PC-9 (cell line): ENCODE data around the gene UBE2R2. TPM values are rescaled to one million over a fixed set of nuclear protein-coding genes. Genes with fewer than 3 reads are reported as not detected.

Source experiments
- BruUV-seq: library from RNA; stranded (reverse); fragments of 400-500 nt; replicated peaks from 2 replicates; lab custom pipeline; 2021; lab: Mats Ljungman, UMichigan
- CTCF ChIA-PET: fragments of 300-600 bp; sonication (Branson Sonifier 250); formaldehyde crosslinking; loops from one replicate; lab custom pipeline; 2022; ENCODE audit warnings: antibody characterized with exemption; lab: Charles Lee
- POLR2A ChIA-PET: fragments of 300-600 bp; sonication (Branson Sonifier 250); formaldehyde crosslinking; loops from one replicate; lab custom pipeline; 2022; ENCODE audit warnings: antibody characterized with exemption; ENCODE audit not compliant: unreplicated experiment; lab: Charles Lee
- DNase-seq, 2 experiments: peaks; one replicate each; pipeline versions ENCODE4 v3.0.0 to v3.0.0-alpha.2; 2015 to 2022; ENCODE audit warnings: mixed read lengths in 1 of 2
- H2AFZ ChIP-seq: fragments of 200-600 bp; sonication (generic); 2 replicates; pipeline ENCODE4 v1.8.1; 2017; ENCODE audit warnings: antibody characterized with exemption
- H3F3A ChIP-seq: fragments of 200-600 bp; sonication (generic); 2 replicates; pipeline ENCODE4 v1.8.1; 2017; ENCODE audit warnings: antibody characterized with exemption, mild to moderate bottlenecking, low read depth; ENCODE audit not compliant: insufficient read depth
- H3K27ac ChIP-seq: fragments of 200-600 bp; sonication (generic); 2 replicates; pipeline ENCODE4 v1.6.1; 2016; ENCODE audit warnings: mixed run types
- H3K27me3 ChIP-seq: fragments of 200-600 bp; sonication (generic); 2 replicates; pipeline ENCODE4 v1.6.1; 2016; ENCODE audit warnings: low read depth, mixed run types; ENCODE audit not compliant: insufficient read depth
- H3K36me3 ChIP-seq: fragments of 200-600 bp; sonication (generic); 2 replicates; pipeline ENCODE4 v1.6.1; 2016; ENCODE audit warnings: low read depth, mixed run types
- H3K4me1 ChIP-seq: fragments of 200-600 bp; sonication (generic); replicated peaks from 2 replicates; pipeline ENCODE4 v1.6.1; 2016; ENCODE audit warnings: mixed run types; ENCODE audit not compliant: insufficient read depth
- H3K4me2 ChIP-seq: fragments of 200-600 bp; sonication (generic); 2 replicates; pipeline ENCODE4 v1.6.1; 2017; ENCODE audit warnings: mixed run types
- H3K4me3 ChIP-seq: fragments of 200-600 bp; sonication (generic); 2 replicates; pipeline ENCODE4 v1.6.1; 2016; ENCODE audit warnings: mixed run types
- H3K79me2 ChIP-seq: fragments of 200-600 bp; sonication (generic); 2 replicates; pipeline ENCODE4 v1.6.1; 2017; ENCODE audit warnings: low read depth, mixed run types
- H3K9me2 ChIP-seq: fragments of 200-600 bp; sonication (generic); 2 replicates; pipeline ENCODE4 v1.8.1; 2017; ENCODE audit warnings: mild to moderate bottlenecking; ENCODE audit not compliant: insufficient read depth
- H3K9me3 ChIP-seq: fragments of 200-600 bp; sonication (generic); 2 replicates; pipeline ENCODE4 v1.8.1; 2016; ENCODE audit warnings: low read depth; ENCODE audit not compliant: insufficient read depth
- H4K20me1 ChIP-seq: fragments of 200-600 bp; sonication (generic); 2 replicates; pipeline ENCODE4 v1.8.1; 2017; ENCODE audit not compliant: insufficient read depth
- CTCF ChIP-seq: fragments of 200-600 bp; sonication (generic); conservative IDR thresholded peaks from 2 replicates; pipeline ENCODE4 v1.6.1; 2017; ENCODE audit warnings: mixed run types, antibody characterized with exemption, mild to moderate bottlenecking, moderate library complexity
- EZH2 ChIP-seq: fragments of 200-600 bp; sonication (generic); IDR thresholded peaks from 2 replicates; pipeline ENCODE4 v1.8.0; 2017; ENCODE audit warnings: antibody characterized with exemption, low read depth
- intact Hi-C: fragments of 100-400 bp; cut with micrococcal nuclease; formaldehyde crosslinking; loops from one replicate; pipeline ENCODE4 v1.10.0; 2022; ENCODE audit not compliant: unreplicated experiment
- total RNA-seq: library from RNA; stranded (reverse); gene quantifications from 2 replicates; pipeline ENCODE4 v1.2.3, GENCODE V29; 2021

The UBE2R2 gene
- total RNA-seq, 1 experiment from 2014 or later = 38.9 TPM

GRCh38 chr9:33781736-33782135, 35.2 kb upstream of the UBE2R2 start:
- no peaks in the 10 kb centered on the region for H4K20me1 ChIP-seq

GRCh38 chr9:33782395-33783152, 34.4 kb upstream of the UBE2R2 start:
- Histone ChIP-seq H3K4me2 (no peak overlapping the region), H3K4me3 (no peak overlapping the region), H3K27ac (peak overlapping the region; percentile 20; the same call in 1 of the 2 replicates), H3K4me1 (peaks cover 42% of the 10 kb centered on the region), H3K27me3 (no peaks in the 10 kb centered on the region), H3F3A (peaks cover 19% of the 10 kb centered on the region), H3K9me2 (no peaks in the 10 kb centered on the region), H3K36me3 (no peaks in the 10 kb centered on the region), H4K20me1 (no peaks in the 10 kb centered on the region), H2AFZ (no peak overlapping the region), H3K9me3 (no peaks in the 10 kb centered on the region; the same call in 1 of the 2 replicates), H3K79me2 (peaks cover 13% of the 10 kb centered on the region; the same call in 1 of the 2 replicates)
- POLR2A ChIA-PET = interaction anchor here (0.6 kb wide), 1 partner anchor 51 kb away, joined by 4 read pairs; no protein-coding TSS in a partner anchor
- DNase-seq = no peak
- CTCF ChIA-PET = interaction anchor here (0.6 kb wide), 2 partner anchors 64 to 234 kb away, joined by 3 read pairs; no protein-coding TSS in a partner anchor
- BruUV-seq = no TSS peak
- intact Hi-C loops = no loop called here
- no peak for TF ChIP-seq CTCF
- no peak for TF ChIP-seq EZH2

More at GRCh38 chr9:33781736-33782135, 35.2 kb upstream of the UBE2R2 start:
- intact Hi-C loops = no loop called here
- no peak overlapping the region for H2AFZ ChIP-seq
- peaks cover 13% of the 10 kb centered on the region; the same call in 1 of the 2 replicates for H3K79me2 ChIP-seq
- H3K9me2 ChIP-seq = no peaks in the 10 kb centered on the region
- no peak overlapping the region for H3K27ac ChIP-seq
- no peaks in the 10 kb centered on the region for H3K27me3 ChIP-seq
- H3K4me2 ChIP-seq = no peak overlapping the region
- POLR2A ChIA-PET = no interaction called here
- peaks cover 42% of the 10 kb centered on the region for H3K4me1 ChIP-seq
- H3F3A ChIP-seq = peaks cover 19% of the 10 kb centered on the region
- no peaks in the 10 kb centered on the region; the same call in 1 of the 2 replicates for H3K9me3 ChIP-seq
- no peak overlapping the region for H3K4me3 ChIP-seq
- no peaks in the 10 kb centered on the region for H3K36me3 ChIP-seq
- TF ChIP-seq EZH2 (no peak), CTCF (no peak)
- CTCF ChIA-PET = no interaction called here
- no TSS peak for BruUV-seq
- no peak for DNase-seq

DNA sequence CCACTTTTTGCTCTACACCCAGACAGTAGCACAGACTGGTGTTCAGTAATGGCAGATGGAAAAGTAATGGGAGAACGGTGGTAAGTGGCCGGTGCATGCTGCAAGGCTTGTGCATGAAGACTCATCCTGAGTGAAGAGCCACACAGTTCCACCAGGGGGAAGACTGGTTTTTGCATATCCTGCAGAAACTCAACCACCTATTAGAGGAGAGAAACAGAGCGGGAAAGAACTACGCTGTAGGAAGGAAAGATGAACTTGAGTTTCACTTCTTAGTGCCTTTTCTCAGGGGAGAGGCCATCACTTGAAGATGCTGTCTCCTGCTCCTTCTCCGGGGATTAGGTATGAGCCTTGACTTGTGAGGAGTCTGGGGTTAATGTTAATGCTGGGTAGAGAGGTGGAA, 31.0 kb upstream of the UBE2R2 start:
- Histone ChIP-seq H3K9me2 (no peaks in the 10 kb centered on the region), H3K4me3 (no peak overlapping the region), H3K27me3 (no peaks in the 10 kb centered on the region), H3F3A (0 out of 2 replicates have a peak, but pooled peaks cover 1% of the 10 kb centered on the region), H3K79me2 (0 out of 2 replicates have a peak, but pooled peaks cover 8% of the 10 kb centered on the region), H3K9me3 (no peaks in the 10 kb centered on the region; the same call in 1 of the 2 replicates), H4K20me1 (no peaks in the 10 kb centered on the region), H3K27ac (no peak overlapping the region), H2AFZ (no peak overlapping the region), H3K4me2 (no peak overlapping the region), H3K36me3 (no peaks in the 10 kb centered on the region), H3K4me1 (peaks cover 19% of the 10 kb centered on the region)
- BruUV-seq = no TSS peak
- TF ChIP-seq CTCF (no peak), EZH2 (no peak)
- CTCF ChIA-PET = no interaction called here
- no peak for DNase-seq
- POLR2A ChIA-PET = no interaction called here
- intact Hi-C loops = no loop called here
